ENCODE results near the gene TBX10.

Gene TBX10

DNA sequence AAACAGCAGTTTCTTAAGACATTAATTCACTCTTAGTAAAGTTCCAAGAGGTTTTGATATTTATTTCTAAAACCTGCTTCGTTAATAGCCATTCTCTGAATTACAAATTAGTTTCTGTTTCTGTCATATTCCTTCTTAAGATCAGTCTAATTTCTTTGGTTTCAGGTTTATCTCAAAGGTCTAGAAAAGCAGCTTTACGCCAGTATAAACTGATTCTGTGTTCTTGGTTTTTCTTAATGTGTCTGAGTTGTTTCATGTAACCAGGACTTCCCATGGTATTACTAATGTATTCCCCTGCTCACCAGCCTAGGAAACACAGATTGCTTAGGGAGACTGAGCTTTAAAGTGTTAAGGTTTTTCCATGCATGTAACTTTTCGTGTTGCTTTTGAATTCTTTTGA lies 17.7 kb upstream of the TBX10 start:
- H3K4me3 ChIP-seq = no peak overlapping the region
- TF ChIP-seq FOXP2 (optimal IDR thresholded peaks at IDR 0.05; ENCODE audit: control extremely low read depth, extremely low read length, insufficient read depth) = no peak
- TF ChIP-seq POLR2AphosphoS5 (IDR thresholded peaks at IDR 0.05; ENCODE audit: borderline replicate concordance, low read depth, low read length) = no peak
- no peak for TF ChIP-seq EZH2 (IDR thresholded peaks at IDR 0.05)
- H3K27ac ChIP-seq = no peak overlapping the region
- H3K9me3 ChIP-seq (ENCODE audit: low read depth, low read length) = no peaks in the 10 kb centered on the region; the same call in 1 of the 2 replicates
- DNase-seq (ENCODE audit: low read depth, low spot score) = no peak
- no peak overlapping the region for H3K9ac ChIP-seq (ENCODE audit: insufficient read length)
- no peaks in the 10 kb centered on the region for H3K36me3 ChIP-seq (ENCODE audit: insufficient read depth, low read length)

DNA sequence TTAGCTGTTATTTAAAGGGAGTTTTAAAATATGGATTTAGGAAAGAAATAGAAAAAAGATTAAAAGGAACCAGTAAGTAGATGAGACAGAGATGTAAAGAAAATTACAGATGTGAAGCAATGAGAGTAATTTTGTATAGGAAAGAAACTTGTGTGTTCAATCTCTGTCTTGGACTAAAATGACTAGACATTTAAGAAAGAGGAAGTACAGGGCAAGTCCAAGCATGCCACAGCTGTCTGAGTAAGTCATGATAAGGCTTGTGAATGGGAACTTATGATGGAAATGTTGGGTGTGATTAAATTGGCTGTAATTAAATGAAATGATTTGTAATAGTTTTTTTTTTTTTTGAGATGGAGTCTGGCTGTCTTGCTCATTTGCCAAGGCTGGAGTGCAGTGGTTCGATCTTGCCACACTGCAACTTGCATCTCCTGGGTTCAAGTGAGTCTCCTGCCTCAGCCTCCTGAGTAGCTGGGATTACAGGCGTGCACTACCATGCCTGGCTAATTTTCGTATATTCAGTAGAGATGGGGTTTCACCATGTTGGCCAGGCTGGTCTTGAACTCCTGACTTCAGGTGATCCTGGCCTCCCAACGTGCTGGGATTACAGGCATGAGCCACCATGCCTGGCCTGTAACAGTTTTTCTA lies 16.8 kb upstream of the TBX10 start:
- no peak overlapping the region for H3K4me3 ChIP-seq
- H3K9ac ChIP-seq (ENCODE audit: insufficient read length) = no peak overlapping the region
- DNase-seq (ENCODE audit: low read depth, low spot score) = no peak

DNA sequence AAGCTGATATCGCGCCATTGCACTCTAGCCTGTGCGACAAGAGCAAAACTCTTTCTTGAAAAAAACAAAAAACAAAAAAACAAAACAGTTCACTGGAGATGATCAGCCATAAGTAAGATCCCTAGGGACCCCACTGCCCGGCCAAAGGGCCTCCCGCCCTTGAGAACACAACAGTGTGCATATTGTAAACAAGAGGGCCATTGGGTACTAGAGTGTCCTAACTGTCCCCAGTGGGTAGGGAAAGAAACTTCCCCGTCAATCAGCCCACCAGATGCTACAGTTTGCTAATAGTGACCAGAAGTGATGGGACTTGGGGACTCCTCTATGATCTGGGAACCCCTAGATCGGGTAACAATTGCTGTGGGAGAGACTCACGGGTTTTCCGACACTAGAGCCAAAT lies 14.7 kb upstream of the TBX10 start:
- H3K9me3 ChIP-seq (ENCODE audit: low read depth, low read length) = no peaks in the 10 kb centered on the region; the same call in 1 of the 2 replicates
- H3K9ac ChIP-seq (ENCODE audit: insufficient read length) = no peak overlapping the region
- no peak overlapping the region for H3K27ac ChIP-seq
- DNase-seq (ENCODE audit: low read depth, low spot score) = no peak
- H3K4me3 ChIP-seq = no peak overlapping the region
- TF ChIP-seq FOXP2 (optimal IDR thresholded peaks at IDR 0.05; ENCODE audit: control extremely low read depth, extremely low read length, insufficient read depth) = no peak
- no peak for TF ChIP-seq EZH2 (IDR thresholded peaks at IDR 0.05)
- no peak for TF ChIP-seq POLR2AphosphoS5 (IDR thresholded peaks at IDR 0.05; ENCODE audit: borderline replicate concordance, low read depth, low read length)
- H3K36me3 ChIP-seq (ENCODE audit: insufficient read depth, low read length) = no peaks in the 10 kb centered on the region

More for the DNA sequence above, 16.8 kb upstream of the TBX10 start:
- Histone ChIP-seq H3K27ac (no peak overlapping the region), H3K36me3 (ENCODE audit: insufficient read depth, low read length) (no peaks in the 10 kb centered on the region), H3K9me3 (ENCODE audit: low read depth, low read length) (no peaks in the 10 kb centered on the region; the same call in 1 of the 2 replicates)
- TF ChIP-seq EZH2 (IDR thresholded peaks at IDR 0.05) = no peak
- TF ChIP-seq FOXP2 (optimal IDR thresholded peaks at IDR 0.05; ENCODE audit: control extremely low read depth, extremely low read length, insufficient read depth) = no peak
- TF ChIP-seq POLR2AphosphoS5 (IDR thresholded peaks at IDR 0.05; ENCODE audit: borderline replicate concordance, low read depth, low read length) = no peak

DNA sequence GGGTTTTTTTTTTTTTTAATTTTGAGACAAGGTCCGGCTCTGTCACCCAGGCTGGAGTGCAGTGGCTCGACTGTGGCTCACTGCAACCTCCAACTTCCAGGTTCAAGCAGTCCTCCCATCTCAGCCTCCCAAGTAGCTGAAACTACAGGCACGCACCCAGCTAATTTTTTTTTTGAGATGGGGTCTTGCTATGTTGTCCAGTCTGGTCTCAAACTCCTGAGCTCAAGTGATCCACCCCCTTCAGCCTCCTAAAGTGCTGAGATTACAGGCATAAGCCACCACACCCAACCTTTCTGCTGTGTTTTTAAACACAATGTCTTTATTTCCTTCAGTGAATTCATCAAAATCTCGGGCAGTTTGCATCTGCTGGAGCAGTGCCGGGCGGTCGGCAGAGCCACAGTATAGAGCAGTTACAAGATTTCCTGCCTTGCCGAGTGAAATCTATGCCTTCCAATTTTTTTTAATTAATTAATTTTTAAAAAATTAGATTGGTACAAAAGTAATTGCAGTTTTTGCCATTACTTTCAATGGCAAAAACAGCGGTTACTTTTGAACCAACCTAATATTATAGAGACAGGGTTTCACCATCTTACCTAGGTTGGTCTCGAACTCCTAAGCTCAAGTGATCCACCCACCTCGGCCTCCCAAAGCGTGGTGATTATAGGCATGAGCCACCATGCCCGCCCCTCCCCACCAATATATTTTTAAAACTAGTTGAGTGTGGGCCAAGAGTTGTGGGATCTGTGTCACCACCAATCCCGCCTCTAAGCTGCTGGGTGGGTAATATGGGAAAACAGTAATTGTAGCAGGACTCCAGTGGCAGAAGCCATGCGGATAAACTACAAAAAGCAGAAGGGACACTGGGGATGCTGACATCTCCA lies 13.6 kb upstream of the TBX10 start:
- Histone ChIP-seq H3K9me3 (ENCODE audit: low read depth, low read length) (no peaks in the 10 kb centered on the region; the same call in 1 of the 2 replicates), H3K9ac (ENCODE audit: insufficient read length) (no peak overlapping the region), H3K27ac (peak overlapping the region; percentile 56; the same call in 1 of the 2 replicates), H3K4me3 (peak overlapping the region; percentile 40; the same call in 1 of the 2 replicates), H3K36me3 (ENCODE audit: insufficient read depth, low read length) (no peaks in the 10 kb centered on the region)
- no peak for DNase-seq (ENCODE audit: low read depth, low spot score)
- TF ChIP-seq EZH2 (IDR thresholded peaks at IDR 0.05) (no peak), POLR2AphosphoS5 (IDR thresholded peaks at IDR 0.05; ENCODE audit: borderline replicate concordance, low read depth, low read length) (no peak), FOXP2 (optimal IDR thresholded peaks at IDR 0.05; ENCODE audit: control extremely low read depth, extremely low read length, insufficient read depth) (no peak)

DNA sequence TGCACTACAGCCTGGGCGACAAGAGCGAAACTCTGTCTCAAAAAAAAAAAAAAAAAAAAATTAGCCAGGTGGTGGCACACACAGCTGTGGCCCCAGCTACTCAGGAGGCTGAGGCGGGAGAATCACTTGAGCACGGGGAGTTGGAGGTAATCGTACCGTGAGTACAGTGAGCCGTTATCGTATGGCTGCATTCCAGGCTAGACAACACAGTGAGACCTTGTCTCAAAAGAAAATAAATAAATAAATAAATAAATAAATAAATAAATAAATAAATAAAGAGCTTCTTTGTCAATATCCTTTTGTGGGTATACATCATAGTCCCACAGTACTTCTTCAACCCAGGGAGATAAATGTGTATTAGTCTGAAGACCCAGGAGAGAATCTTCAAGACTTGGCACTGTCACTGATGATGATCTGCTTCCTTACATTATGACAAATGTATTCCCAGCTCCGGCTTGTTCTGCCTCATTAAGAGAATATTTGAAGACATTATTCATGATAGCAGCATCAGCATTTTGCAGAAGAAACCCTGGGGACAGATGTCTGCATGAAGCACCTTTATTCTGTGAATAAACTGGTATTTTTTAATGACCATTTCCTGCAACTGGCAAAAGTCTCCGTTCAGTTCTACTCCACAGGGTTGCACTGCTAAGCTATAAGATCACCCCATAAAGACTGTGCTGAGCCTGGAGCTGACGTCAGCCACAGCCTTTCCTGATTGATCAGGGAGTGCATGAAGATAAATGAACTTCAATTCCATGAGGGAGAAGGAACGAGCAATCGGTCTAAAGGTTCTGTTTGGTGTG lies 12.6 kb upstream of the TBX10 start:
- TF ChIP-seq FOXP2 (optimal IDR thresholded peaks at IDR 0.05; ENCODE audit: control extremely low read depth, extremely low read length, insufficient read depth) (no peak), EZH2 (IDR thresholded peaks at IDR 0.05) (no peak), POLR2AphosphoS5 (IDR thresholded peaks at IDR 0.05; ENCODE audit: borderline replicate concordance, low read depth, low read length) (no peak; the same call in 1 of the 2 replicates)
- Histone ChIP-seq H3K9ac (ENCODE audit: insufficient read length) (no peak overlapping the region), H3K9me3 (ENCODE audit: low read depth, low read length) (no peaks in the 10 kb centered on the region; the same call in 1 of the 2 replicates), H3K4me3 (peak overlapping the region; percentile 40), H3K27ac (peak overlapping the region; percentile 56; the same call in 1 of the 2 replicates), H3K36me3 (ENCODE audit: insufficient read depth, low read length) (no peaks in the 10 kb centered on the region)
- peak; percentile 53 for DNase-seq (ENCODE audit: low read depth, low spot score)

DNA sequence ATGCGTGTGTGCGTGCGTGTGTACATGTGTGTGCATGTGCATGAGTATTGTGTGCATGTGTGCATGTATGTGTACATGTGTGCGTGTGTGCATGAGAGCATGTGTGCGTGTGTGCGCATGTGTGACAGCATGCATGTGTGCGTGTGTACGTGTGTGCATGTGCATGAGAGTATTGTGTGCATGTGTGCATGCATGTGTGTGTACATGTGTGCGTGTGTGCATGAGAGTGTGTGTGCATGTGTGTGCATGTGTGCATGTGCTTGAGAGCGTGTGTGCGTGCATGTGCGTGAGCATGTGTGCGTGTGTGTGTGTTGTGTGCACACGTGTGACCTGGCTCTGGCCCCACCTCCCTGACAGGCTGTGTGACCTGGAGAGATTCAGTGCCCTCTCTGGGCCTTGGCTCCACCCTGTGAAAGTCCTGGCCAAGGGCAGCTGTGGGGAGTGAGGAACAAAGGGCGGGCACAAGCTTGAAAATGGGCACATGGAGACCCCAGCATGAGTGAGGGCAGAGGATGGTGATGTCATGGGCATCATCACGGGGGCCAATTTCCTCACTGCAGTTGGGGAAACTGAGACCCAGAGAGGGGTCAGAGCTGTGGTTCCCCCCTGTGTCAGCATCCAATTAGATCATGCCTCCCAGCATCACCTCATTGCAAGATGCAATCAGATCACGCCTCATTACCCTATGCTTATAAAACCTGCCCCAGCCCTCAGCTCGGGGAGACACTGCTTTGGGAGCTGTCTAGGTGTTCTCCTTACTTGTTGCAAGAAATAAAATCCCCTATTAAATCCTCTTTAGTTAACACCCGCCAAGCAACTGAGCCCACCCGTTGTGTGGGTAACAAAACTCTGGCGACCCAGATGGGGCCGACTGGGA lies 10.3 kb upstream of the TBX10 start:
- Histone ChIP-seq H3K27ac (no peak overlapping the region), H3K4me3 (peak overlapping the region; percentile 14; the same call in 1 of the 2 replicates), H3K9me3 (ENCODE audit: low read depth, low read length) (no peaks in the 10 kb centered on the region), H3K36me3 (ENCODE audit: insufficient read depth, low read length) (no peaks in the 10 kb centered on the region), H3K9ac (ENCODE audit: insufficient read length) (no peak overlapping the region)
- no peak for DNase-seq (ENCODE audit: low read depth, low spot score)
- TF ChIP-seq FOXP2 (optimal IDR thresholded peaks at IDR 0.05; ENCODE audit: control extremely low read depth, extremely low read length, insufficient read depth) (no peak), EZH2 (IDR thresholded peaks at IDR 0.05) (no peak), POLR2AphosphoS5 (IDR thresholded peaks at IDR 0.05; ENCODE audit: borderline replicate concordance, low read depth, low read length) (peak; percentile 20; the same call in 1 of the 2 replicates)
